Lower leg skin (tissue), 3 donors: Measurements from ENCODE around the gene GUCA1A.
"Not testable (repeated sequence)": the region's sequence is repeated elsewhere in the genome, so short reads cannot be mapped to it uniquely, and the experiment has no call there.

Experiments
- CTCF ChIP-seq, 3 donors: fragments of 450-650 bp; IDR thresholded peaks; one replicate each; pipeline ENCODE4 v1.5.1; 2016; ENCODE audit warnings: antibody characterized with exemption in 3 of 3, mild to moderate bottlenecking in 3 of 3, moderate library complexity in 2 of 3
- POLR2A ChIP-seq, 2 donors: fragments of 450-650 bp; IDR thresholded peaks; one replicate each; pipeline ENCODE4 v1.6.1; 2016 to 2017; ENCODE audit warnings: antibody characterized with exemption in 2 of 2, mild to moderate bottlenecking in 1 of 2, moderate library complexity in 1 of 2

DNA sequence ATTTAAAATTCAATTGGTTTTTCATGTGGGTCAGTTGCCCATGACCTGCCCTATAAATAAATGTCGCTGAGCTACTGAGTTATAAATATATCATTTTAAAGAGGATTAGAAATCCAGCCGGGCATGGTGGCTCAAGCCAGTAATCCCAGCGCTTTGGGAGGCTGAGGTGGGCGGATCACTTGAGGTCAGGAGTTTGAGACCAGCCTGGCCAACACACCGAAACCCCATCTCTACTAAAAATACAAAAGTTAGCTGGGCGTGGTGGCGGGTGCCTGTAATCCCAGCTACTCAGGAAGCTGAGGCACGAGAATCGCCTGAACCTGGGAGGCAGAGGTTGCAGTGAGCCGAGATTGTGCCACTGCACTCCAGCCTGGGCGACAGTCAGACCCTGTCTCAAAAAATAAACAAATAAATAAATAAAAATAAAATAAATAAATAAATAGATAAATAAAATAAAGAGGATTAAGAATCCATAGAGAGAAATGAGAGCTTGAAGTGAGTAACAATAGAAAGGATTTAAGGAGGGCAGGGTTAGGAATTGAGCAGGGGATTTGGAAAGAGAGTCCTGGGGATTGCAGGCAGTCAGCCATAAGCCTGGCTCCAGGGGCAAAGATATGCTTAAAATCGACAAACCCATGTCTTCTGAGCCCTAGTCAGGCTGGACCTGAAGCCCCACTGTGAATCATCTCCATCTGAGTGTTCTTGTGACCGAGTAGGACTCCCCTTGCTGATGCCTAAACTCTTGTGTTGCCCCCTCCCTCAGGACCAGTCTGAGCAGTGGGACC, 29.2 kb downstream of the GUCA1A start:
- not testable (repeated sequence) for TF ChIP-seq CTCF, POLR2A (IDR thresholded peaks at IDR 0.05)
